ENCODE measurements around the gene VPS52.
A peak's percentile ranks its signal among the peaks of the same experiment; 100 is the strongest.
"Not testable (repeated sequence)": the region's sequence is repeated elsewhere in the genome, so short reads cannot be mapped to it uniquely, and the experiment has no call there.

Gene VPS52

DNA sequence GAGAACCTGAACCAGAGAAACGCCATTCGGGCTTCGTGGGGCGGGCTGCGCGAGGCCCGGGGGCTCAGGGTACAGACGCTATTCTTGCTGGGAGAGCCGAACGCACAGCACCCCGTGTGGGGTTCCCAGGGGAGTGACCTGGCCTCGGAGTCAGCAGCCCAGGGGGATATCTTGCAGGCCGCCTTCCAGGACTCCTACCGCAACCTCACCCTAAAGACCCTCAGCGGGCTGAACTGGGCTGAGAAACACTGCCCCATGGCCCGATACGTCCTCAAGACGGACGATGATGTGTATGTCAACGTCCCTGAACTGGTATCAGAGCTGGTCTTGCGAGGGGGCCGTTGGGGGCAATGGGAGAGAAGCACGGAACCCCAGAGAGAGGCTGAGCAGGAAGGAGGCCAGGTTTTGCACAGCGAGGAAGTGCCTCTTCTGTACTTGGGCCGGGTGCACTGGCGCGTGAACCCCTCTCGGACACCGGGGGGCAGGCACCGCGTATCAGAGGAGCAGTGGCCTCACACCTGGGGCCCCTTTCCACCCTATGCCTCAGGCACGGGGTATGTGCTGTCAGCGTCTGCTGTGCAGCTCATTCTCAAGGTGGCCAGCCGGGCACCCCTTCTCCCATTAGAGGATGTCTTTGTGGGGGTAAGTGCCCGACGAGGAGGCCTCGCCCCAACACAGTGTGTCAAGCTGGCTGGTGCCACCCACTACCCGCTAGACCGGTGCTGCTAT, 6.2 kb upstream of the VPS52 start:
- TF ChIP-seq, protein P1, sequence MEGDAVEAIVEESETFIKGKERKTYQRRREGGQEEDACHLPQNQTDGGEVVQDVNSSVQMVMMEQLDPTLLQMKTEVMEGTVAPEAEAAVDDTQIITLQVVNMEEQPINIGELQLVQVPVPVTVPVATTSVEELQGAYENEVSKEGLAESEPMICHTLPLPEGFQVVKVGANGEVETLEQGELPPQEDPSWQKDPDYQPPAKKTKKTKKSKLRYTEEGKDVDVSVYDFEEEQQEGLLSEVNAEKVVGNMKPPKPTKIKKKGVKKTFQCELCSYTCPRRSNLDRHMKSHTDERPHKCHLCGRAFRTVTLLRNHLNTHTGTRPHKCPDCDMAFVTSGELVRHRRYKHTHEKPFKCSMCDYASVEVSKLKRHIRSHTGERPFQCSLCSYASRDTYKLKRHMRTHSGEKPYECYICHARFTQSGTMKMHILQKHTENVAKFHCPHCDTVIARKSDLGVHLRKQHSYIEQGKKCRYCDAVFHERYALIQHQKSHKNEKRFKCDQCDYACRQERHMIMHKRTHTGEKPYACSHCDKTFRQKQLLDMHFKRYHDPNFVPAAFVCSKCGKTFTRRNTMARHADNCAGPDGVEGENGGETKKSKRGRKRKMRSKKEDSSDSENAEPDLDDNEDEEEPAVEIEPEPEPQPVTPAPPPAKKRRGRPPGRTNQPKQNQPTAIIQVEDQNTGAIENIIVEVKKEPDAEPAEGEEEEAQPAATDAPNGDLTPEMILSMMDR (IDR thresholded peaks at IDR 0.05), result no peak
- peak overlapping the region; percentile 72 for H2AFZ ChIP-seq
- H3K9me3 ChIP-seq (ENCODE audit: control insufficient read depth, low read length), result no peaks in the 10 kb centered on the region
- H3K4me3 ChIP-seq (ENCODE audit: low read depth, low read length), result peak overlapping the region; percentile 63
- peak overlapping the region; percentile 50 for H3K27ac ChIP-seq
- peaks cover 6% of the 10 kb centered on the region for H3K4me1 ChIP-seq
- no peaks in the 10 kb centered on the region for H3K36me3 ChIP-seq (ENCODE audit: control insufficient read depth, insufficient read depth, low read length)
- no peak overlapping the region for H3K9ac ChIP-seq
- H3K4me2 ChIP-seq (ENCODE audit: low read length), result peak overlapping the region; percentile 78
- H3K27me3 ChIP-seq (ENCODE audit: control insufficient read depth, insufficient read depth, low read length), result no peaks in the 10 kb centered on the region
- no peaks in the 10 kb centered on the region for H3K79me2 ChIP-seq

DNA sequence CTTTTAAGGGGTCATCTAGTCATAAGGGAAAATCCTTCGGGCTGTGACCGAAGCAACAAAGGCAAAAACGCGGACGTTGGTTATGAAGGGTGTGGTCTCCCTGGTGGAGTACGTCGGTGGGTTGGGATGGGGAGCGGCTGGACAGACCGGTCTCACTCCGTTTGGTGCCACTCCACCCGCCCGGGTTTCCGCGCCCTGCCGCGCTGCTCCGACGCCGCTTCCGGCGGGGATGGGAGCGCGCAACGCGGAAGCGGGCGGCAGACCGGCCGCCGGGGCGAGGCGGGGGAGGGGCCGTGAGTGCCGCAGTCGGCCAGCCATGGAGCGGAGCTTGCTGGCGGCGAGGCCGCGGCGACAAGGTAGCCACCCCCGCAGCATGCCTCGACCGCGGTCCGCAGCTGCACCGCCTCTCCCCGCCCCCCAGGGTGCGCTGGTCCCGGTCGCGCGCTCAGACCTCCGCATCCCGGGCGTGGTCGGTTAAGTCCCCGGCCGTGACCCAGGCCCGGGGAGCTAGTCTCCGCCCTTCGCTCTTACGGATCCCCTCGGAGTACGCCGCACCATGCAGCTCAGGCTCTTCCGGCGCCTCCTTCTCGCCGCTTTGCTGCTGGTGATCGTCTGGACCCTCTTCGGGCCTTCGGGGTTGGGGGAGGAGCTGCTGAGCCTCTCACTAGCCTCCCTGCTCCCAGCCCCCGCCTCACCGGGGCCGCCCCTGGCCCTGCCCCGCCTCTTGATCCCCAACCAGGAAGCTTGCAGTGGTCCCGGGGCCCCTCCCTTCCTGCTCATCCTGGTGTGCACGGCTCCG, 5.4 kb upstream of the VPS52 start, which contains the start of gene B3GALT4:
Gene B3GALT4 (plus strand): TSS at position 260 of the 799 bp plus-strand sequence. CDS start 297 bp downstream, at position 557.
- peak within 1 kb of the TSS; percentile 78 for H3K4me2 ChIP-seq (ENCODE audit: low read length)
- no peaks in the 10 kb centered on the region for H3K27me3 ChIP-seq (ENCODE audit: control insufficient read depth, insufficient read depth, low read length)
- no peaks in the 10 kb centered on the region for H3K36me3 ChIP-seq (ENCODE audit: control insufficient read depth, insufficient read depth, low read length)
- H2AFZ ChIP-seq, result peak within 1 kb of the TSS; percentile 72
- H3K27ac ChIP-seq, result peak within 1 kb of the TSS; percentile 50
- TF ChIP-seq, protein P1 (IDR thresholded peaks at IDR 0.05), result peak; percentile 42
- peaks cover 6% of the 10 kb centered on the region for H3K4me1 ChIP-seq
- H3K9me3 ChIP-seq (ENCODE audit: control insufficient read depth, low read length), result no peaks in the 10 kb centered on the region
- H3K4me3 ChIP-seq (ENCODE audit: low read depth, low read length), result peak within 1 kb of the TSS; percentile 63
- H3K9ac ChIP-seq, result no peak within 1 kb of the TSS
- H3K79me2 ChIP-seq, result no peaks in the 10 kb centered on the region

DNA sequence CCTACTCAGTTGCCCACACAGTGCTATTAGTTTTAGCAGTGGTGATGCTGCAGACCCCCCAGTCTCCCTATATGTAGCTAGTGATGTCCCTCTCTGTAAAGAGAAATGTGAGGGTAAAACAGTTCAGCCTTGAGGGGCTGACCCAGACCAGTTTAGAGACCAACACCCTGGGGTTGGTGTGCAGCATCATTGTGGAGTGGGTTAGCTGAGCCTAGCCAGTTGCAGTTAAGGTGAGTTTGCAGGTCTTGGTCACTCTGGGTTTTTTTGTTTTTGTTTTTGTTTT, 4.8 kb upstream of the VPS52 start:
- H3K9me3 ChIP-seq (ENCODE audit: control insufficient read depth, low read length), result no peaks in the 10 kb centered on the region
- H3K4me1 ChIP-seq, result peaks cover 6% of the 10 kb centered on the region
- no peak overlapping the region for H3K9ac ChIP-seq
- no peaks in the 10 kb centered on the region for H3K36me3 ChIP-seq (ENCODE audit: control insufficient read depth, insufficient read depth, low read length)
- H3K27me3 ChIP-seq (ENCODE audit: control insufficient read depth, insufficient read depth, low read length), result no peaks in the 10 kb centered on the region
- H2AFZ ChIP-seq, result peak overlapping the region; percentile 72
- no peaks in the 10 kb centered on the region for H3K79me2 ChIP-seq
- TF ChIP-seq, protein P1 (IDR thresholded peaks at IDR 0.05), result no peak
- peak overlapping the region; percentile 50 for H3K27ac ChIP-seq
- peak overlapping the region; percentile 63 for H3K4me3 ChIP-seq (ENCODE audit: low read depth, low read length)
- peak overlapping the region; percentile 78 for H3K4me2 ChIP-seq (ENCODE audit: low read length)

DNA sequence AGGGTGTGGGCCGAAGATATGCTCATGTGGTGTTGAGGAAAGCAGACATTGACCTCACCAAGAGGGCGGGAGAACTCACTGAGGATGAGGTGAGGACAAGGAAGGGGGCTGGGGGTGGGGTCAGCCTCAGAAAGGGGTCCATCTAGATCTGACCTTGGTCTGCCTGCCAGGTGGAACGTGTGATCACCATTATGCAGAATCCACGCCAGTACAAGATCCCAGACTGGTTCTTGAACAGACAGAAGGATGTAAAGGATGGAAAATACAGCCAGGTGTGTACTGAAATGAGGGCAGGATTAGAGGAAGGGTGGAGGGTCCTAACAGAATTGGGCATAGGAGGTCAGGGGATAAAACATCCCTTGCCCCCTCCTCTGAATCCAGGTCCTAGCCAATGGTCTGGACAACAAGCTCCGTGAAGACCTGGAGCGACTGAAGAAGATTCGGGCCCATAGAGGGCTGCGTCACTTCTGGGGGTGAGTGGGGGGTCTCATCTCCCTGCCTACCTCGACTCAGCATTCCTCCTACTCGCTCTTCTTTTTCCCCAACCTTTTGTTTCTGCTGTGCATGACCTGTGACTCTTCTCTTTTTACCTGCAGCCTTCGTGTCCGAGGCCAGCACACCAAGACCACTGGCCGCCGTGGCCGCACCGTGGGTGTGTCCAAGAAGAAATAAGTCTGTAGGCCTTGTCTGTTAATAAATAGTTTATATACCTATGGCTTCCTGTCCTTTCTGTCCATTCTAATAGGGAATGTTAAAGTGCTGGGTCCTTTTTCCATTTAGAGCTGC, 4.3 kb upstream of the VPS52 start:
- Histone ChIP-seq H3K4me3 (ENCODE audit: low read depth, low read length) (peak overlapping the region; percentile 63), H3K4me2 (ENCODE audit: low read length) (peak overlapping the region; percentile 78)
- H3K9me3 ChIP-seq (ENCODE audit: control insufficient read depth, low read length); H3K27me3 ChIP-seq (ENCODE audit: control insufficient read depth, insufficient read depth, low read length); H3K9ac ChIP-seq; H3K27ac ChIP-seq; H3K79me2 ChIP-seq; H3K36me3 ChIP-seq (ENCODE audit: control insufficient read depth, insufficient read depth, low read length); H3K4me1 ChIP-seq; H2AFZ ChIP-seq: not testable (repeated sequence)

All from parathyroid adenoma (tissue), 2 donors.